ENCODE results near the gene SPATA6L.

SPATA6L gene

DNA sequence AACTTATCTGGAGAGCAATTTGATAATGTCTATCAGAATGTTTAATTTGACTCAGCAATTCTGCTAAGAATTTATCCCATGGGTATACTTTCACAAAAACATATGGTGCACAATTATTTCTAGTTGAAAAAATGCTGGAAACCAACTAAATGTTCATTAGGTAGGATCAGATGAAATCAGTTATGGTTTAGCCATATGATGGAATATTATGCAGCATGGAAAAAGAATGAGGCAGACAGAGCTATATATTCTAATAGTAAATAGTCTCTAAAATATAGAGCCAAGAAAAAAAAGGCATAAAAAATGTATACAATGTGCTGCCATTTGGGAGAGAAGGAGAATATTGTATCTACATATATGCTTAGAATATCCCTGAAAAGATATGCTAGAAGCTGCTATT lies 3.6 kb upstream of the SPATA6L start:
- in situ Hi-C loops (cut with MboI; ENCODE audit: low sequenced_read_pairs, unreplicated experiment), result no loop called here
- TF ChIP-seq, protein P1, sequence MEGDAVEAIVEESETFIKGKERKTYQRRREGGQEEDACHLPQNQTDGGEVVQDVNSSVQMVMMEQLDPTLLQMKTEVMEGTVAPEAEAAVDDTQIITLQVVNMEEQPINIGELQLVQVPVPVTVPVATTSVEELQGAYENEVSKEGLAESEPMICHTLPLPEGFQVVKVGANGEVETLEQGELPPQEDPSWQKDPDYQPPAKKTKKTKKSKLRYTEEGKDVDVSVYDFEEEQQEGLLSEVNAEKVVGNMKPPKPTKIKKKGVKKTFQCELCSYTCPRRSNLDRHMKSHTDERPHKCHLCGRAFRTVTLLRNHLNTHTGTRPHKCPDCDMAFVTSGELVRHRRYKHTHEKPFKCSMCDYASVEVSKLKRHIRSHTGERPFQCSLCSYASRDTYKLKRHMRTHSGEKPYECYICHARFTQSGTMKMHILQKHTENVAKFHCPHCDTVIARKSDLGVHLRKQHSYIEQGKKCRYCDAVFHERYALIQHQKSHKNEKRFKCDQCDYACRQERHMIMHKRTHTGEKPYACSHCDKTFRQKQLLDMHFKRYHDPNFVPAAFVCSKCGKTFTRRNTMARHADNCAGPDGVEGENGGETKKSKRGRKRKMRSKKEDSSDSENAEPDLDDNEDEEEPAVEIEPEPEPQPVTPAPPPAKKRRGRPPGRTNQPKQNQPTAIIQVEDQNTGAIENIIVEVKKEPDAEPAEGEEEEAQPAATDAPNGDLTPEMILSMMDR (IDR thresholded peaks at IDR 0.05; ENCODE audit: borderline replicate concordance, control extremely low read depth, extremely low read depth, insufficient read depth, missing control alignments), result no peak

DNA sequence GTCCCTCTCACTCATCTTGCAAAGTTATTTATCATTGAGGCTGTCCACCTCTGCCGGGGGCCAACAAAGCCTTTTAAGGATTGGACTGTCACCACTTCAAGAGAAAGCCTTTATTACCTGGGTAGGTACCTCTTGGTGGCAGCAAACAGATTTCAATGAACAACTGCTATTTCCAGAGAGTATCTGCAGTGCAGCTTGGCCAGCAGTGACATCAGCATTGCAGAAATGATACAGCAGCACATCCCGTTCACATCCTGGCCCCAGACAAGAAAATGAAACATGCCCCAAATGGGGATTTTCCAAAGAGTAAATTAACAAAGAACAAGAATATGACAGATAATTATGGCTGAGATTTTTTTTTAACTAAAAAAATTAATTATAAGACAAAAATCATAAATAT lies 2.3 kb upstream of the SPATA6L start:
- no peak for DNase-seq (ENCODE audit: low spot score)
- TF ChIP-seq, protein P1 (IDR thresholded peaks at IDR 0.05; ENCODE audit: borderline replicate concordance, control extremely low read depth, extremely low read depth, insufficient read depth, missing control alignments), result no peak
- in situ Hi-C loops (cut with MboI; ENCODE audit: low sequenced_read_pairs, unreplicated experiment), result no loop called here

More for the DNA sequence above, 3.6 kb upstream of the SPATA6L start:
- no peak for DNase-seq (ENCODE audit: low spot score)

DNA sequence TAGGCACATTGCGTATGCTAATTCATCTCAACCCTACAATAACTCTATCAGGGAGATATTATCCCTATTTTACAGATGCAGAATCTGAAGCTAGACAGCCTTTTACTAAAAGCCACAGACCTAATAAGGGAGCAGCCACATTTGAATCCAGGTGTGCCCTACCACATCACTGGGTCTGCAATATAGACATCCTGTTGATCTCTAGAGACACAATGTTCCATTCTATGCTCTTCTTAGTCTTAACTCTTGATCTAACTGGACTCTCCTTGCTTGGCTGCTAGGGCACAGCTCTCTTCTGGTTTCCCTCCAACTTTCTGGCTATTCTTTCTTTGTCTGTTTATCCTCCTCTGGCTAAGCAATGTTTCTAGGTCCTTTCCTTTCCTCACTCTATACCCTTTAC lies 1.4 kb upstream of the SPATA6L start:
- DNase-seq (ENCODE audit: low spot score), result no peak
- in situ Hi-C loops (cut with MboI; ENCODE audit: low sequenced_read_pairs, unreplicated experiment), result no loop called here
- TF ChIP-seq, protein P1 (IDR thresholded peaks at IDR 0.05; ENCODE audit: borderline replicate concordance, control extremely low read depth, extremely low read depth, insufficient read depth, missing control alignments), result no peak

DNA sequence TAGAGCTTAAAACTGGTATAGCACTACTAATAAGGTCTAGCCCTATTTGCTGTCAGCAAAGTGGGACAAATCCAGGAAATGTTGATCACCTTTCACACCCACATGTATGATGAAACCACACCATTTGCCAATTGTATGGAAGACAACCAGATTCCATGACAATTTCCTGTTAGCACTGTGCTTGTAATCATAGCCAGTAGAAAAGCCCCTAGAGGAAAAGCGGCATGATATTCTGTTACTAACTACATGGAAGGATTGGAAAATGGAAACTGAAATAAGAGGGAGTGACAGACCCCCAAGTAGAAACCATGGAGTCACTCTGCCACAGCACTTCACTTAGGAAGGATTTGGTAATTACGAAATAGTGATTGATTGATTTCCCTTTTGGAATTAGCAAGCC lies 923 bp downstream of the SPATA6L start:
- in situ Hi-C loops (cut with MboI; ENCODE audit: low sequenced_read_pairs, unreplicated experiment), result no loop called here
- TF ChIP-seq, protein P1 (IDR thresholded peaks at IDR 0.05; ENCODE audit: borderline replicate concordance, control extremely low read depth, extremely low read depth, insufficient read depth, missing control alignments), result no peak
- DNase-seq (ENCODE audit: low spot score), result no peak

DNA sequence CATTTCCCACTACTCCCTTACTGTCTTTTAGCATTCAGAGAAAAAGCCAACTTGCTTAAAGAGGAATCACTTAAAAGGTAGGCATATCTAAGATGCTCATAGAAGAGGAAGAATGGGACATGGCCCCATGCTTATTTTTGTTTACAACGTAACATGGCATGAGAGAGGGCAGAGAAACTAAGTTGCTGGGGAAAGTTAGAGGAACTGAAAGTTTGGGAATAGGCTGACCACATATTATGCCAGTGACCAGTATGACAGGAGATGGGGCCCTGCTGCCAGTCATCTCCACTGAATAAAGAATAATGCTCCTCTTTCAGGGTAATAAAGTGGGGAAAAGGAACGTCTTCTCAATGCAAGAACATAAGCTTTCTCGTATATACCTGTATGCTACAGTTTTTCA lies 2.3 kb downstream of the SPATA6L start:
- no peak for DNase-seq (ENCODE audit: low spot score)
- in situ Hi-C loops (cut with MboI; ENCODE audit: low sequenced_read_pairs, unreplicated experiment), result no loop called here
- TF ChIP-seq, protein P1 (IDR thresholded peaks at IDR 0.05; ENCODE audit: borderline replicate concordance, control extremely low read depth, extremely low read depth, insufficient read depth, missing control alignments), result no peak

DNA sequence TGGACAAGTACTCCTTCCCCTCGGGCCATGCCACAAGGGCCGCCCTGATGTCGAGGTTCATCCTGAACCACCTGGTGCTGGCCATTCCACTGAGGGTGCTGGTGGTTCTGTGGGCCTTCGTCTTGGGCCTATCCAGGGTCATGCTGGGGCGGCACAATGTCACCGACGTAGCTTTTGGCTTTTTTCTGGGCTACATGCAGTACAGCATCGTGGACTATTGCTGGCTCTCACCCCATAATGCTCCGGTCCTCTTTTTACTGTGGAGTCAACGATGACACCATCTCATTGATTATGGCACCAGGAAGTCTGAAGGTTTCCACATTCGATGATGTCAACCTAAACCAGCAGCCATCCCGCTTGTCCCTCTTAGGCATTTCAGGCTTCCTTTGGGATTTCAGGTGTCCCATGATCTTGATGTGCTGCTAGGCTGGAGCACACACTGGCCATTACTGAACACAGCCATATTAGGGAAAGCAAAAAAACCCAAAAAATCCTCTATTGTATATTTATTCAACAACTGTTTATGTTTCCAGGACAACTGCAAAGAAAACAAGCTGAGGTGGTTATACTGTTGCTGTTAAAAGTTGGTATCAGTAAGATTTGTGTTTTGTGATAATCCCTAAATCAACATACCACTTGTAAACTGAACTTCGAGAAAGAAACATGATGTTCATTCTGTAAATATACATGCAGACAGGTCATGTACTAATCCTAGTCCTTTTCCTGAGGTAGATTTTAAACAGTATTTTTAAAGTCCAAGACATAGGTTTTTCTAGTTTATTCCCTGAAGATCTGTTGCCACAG lies 3.1 kb downstream of the SPATA6L start:
- in situ Hi-C loops (cut with MboI; ENCODE audit: low sequenced_read_pairs, unreplicated experiment), result no loop called here
- TF ChIP-seq, protein P1 (IDR thresholded peaks at IDR 0.05; ENCODE audit: borderline replicate concordance, control extremely low read depth, extremely low read depth, insufficient read depth, missing control alignments), result no peak
- no peak for DNase-seq (ENCODE audit: low spot score)

Data from GM13976 (cell line).